Islet precursor cell (in vitro differentiated cells): ENCODE measurements around the gene POU2F1.
A peak's percentile ranks its signal among the peaks of the same experiment; 100 is the strongest.

Source experiments
- DNase-seq: peaks from one replicate; pipeline ENCODE4 v3.0.0-alpha.2; 2018

POU2F1 gene

DNA sequence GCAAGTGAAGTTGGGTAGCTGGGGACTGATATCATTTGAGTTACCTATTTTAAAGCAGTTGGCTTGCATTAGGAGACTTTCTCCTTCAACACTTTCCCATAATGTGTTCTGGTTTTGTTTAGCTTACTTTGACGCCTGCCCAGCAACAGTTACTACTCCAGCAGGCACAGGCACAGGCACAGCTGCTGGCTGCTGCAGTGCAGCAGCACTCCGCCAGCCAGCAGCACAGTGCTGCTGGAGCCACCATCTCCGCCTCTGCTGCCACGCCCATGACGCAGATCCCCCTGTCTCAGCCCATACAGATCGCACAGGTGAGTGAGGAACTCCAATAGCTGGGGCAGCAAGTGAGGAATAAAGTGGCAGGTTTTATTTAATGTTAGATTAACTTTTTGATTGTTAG, 153.3 kb downstream of the POU2F1 start:
- DNase-seq: peak; percentile 57

DNA sequence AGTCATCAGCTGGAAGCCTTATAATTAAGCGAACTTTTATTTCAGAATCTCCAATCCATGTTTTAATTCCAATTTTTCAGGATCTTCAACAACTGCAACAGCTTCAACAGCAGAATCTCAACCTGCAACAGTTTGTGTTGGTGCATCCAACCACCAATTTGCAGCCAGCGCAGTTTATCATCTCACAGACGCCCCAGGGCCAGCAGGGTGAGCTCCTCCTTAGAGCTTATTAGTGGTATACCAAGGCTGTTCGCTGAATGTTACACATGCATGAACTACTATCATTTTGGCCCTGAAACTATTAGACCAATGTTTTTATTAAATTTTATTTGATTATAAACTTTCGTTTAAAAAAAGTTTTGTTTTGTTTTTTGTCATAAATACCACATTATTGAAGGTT, 155.3 kb downstream of the POU2F1 start:
- DNase-seq: no peak

DNA sequence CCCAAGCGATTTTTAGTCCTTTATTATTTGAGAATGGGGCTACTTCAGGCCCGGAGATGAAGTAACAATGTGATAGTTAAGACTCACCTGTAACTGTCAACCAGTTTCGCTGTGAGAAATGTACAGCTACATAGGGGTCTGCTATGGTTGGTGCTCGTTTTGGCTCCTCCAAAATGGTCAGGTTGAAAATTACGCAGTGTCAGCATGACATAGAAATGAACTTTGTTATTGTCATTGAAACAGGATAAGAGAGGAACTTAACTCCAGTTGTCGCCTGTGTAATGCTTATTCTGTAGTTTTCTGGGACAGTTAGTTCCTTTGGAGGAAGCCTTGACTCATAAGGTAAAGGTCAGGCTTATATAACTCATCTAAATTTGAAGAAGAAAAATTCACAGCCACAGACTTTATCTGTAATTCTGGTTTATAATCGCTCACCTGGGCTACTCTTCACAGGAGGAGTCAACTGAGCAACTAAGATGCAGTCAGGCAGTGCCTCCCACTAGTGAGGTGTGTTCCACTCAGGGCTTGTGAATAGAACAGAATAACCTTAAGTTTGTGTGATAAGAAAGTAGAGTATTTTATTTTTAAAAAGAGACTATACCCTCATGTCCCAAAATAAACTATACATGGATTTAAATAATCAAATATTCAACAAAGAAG, 166.7 kb downstream of the POU2F1 start:
- DNase-seq: no peak

DNA sequence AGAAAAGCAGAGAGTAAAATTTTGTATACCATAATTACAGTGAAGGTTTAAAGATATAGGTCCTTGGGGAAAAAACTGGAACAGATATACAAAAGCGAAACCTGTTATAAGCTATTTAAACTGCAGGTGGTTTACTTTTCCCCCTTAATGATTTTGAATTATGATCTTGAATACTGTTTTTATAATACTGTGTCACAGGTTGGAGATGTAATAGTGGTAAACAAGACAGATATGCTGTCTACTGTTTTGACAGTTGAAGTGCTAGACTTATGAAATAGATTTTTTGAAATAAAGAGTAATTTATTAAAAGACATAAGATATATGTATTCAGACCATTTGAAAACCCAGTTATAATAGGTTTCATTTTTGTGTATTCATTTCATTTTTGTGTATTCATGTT, 168.3 kb downstream of the POU2F1 start:
- no peak for DNase-seq

DNA sequence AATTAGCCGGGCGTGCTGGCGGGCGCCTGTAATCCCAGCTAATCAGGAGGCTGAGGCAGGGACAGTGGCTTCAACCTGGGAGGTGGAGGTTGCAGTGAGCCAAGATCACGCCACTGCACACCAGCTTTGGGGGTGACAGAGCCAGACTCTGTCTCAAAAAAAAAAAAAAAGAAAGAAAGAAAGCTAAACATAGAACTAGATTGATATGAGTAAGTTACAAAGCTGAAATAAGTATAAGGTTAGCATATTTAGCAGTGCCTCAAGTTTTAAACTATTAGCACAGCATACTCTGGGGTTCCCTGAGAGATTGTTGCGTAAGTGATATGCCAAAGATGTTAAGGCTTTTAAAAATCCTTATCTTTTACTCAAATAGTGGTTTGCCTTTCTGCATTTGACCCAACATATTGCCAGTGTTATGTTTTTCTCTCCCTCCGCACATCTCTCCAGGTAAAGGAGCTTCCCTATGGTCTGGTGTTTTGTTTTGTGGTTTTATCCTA, 171.6 kb downstream of the POU2F1 start:
- no peak for DNase-seq

DNA sequence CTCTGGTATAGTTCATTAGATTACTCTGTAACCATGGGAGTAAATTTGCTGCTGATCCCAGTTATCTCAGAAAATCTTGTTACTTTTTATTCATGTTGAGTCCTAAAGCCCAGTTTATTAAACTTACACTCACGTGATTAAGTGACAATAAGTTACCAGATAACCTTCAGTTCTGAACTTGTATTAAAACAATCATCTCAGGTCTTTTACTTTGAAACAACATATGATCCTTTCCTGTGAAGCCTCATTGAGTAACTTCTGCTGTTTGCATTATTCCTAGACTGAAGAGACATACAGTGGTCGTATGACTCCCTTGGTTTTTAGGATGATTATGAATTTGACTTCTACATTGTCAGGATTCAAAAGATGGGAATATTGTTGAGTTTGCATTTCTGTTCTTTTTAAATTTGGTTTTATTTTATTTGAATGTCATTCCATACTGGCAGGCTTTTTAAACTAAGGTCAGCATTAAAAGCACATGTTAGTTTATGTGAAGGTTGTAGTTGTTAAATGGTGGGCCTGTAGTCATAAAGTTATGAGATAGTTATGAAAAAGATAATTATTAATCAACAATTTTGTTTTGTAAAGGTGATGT, 179.8 kb downstream of the POU2F1 start:
- DNase-seq: no peak

DNA sequence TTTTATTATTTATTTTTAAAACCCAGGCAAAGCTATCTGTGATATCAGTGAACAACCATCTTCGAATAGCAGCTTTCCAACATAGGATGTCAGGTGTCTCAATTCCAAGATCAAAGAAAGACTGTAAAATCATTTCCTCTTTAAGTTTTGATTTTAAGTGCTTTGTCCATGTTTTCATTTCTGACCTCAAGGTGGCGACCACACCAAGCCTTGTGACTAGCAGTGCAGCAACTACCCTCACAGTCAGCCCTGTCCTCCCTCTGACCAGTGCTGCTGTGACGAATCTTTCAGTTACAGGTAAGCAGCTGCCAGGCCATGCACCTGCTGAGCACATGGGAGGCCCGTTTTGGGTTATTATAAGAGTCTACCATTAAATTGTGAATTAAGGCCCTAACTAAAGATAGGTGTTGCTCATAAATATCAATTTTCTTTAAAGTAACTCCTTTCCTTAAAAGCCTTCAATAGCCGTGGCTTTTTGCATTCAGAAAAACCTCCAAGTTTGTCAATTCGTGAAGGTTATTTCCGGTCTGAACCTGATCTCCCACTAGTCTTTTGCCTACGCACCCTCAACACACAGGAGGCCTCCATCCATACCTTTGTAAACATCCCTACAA, 180.7 kb downstream of the POU2F1 start:
- DNase-seq: peak; percentile 76

DNA sequence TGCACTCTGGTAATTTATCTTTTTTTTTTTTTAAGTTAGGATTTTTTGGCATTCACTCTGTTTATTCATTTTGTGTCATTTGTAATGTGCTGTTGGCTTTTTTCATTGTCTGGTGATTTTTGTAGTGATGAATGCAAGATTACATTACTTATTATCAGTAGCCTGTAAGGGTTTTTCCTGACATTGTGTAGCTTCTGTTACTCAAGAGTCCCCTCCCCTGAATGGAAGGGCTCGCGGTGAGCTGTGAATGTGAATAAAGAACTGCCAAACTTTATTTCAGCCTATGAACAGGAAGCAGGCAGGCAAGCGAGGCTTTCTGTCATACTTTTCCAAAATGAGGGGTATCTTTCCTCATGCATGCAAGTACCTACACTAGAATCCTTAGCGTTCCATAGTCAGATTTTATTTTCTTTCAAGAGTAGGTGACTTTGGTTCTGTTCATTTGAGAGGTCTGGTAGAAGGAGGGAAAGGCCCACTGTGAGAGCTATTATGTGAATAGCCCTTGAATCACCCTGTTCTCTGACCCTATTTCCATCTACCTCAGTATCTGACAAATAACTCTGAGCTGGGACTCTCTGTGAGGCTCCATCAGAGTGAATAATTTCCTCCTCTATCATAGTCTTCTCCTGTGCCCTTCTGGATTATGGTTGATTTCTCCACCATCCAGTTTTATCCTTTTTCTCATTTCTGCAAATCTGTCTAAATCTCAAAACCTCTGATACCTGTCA, 183.6 kb downstream of the POU2F1 start:
- DNase-seq: no peak

DNA sequence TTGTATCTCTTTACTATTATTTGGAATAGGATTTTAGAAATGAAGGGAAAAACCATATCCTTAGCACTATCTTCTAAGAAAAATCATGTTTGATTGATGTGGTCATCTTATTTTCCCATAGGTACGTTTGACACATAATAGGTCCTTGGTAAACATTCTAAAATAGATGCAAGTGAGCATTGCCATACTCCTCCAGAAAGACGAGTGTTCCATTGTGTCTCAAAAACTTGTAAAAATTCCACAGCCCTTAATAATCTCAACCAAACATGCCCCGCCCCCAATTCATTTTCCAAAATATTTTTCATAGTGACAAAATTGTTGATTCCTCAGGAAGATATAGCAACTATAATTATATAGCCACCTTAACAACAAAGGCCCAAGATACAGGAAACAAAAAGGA, 184.2 kb downstream of the POU2F1 start:
- DNase-seq: no peak

DNA sequence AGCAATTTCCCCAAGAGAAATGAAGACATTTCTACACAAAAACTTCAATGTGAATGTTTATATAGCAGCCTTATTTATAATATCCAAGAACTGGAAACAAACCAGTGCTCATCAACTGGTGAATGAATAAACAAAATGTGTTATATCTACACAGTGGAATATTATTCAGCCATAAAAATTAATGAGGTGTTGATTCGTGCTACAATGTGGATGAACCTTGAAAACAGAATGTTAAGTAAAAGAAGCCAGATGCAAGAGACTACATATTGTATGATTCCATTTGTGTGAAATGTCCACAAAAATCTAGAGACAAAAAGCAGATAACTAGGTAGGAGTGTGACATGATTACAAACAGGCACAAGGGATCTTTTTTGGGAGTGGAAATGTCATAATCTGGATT, 187.7 kb downstream of the POU2F1 start:
- DNase-seq: no peak

DNA sequence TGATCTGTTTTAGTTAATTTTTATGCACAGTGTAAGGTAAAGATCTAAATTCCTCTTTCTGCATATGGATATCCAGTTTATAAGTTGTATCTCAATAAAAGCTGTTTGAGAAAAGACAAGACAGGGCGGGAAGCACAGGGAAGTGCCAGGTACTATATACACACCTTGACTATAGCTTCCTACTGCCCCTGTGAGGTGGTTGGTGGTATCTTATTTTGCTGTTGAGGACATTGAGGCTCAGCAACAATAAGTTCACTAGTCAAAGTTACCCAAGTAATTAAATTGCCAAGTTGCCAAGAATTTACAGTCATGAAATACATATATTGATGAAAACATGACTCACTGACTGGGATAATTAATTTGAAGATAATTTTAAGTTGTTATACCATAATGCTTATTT, 188.5 kb downstream of the POU2F1 start:
- no peak for DNase-seq

DNA sequence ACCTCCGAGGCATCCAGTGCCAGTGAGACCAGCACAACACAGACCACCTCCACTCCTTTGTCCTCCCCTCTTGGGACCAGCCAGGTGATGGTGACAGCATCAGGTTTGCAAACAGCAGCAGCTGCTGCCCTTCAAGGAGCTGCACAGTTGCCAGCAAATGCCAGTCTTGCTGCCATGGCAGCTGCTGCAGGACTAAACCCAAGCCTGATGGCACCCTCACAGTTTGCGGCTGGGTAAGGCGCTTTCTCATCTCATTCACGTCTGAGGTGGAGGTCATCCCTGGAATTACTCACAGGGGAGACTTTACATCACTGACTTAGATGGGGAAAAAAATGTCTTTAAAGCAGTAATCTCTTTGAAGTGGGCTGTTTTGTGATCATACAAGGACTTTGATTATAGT, 191.4 kb downstream of the POU2F1 start:
- DNase-seq: no peak

DNA sequence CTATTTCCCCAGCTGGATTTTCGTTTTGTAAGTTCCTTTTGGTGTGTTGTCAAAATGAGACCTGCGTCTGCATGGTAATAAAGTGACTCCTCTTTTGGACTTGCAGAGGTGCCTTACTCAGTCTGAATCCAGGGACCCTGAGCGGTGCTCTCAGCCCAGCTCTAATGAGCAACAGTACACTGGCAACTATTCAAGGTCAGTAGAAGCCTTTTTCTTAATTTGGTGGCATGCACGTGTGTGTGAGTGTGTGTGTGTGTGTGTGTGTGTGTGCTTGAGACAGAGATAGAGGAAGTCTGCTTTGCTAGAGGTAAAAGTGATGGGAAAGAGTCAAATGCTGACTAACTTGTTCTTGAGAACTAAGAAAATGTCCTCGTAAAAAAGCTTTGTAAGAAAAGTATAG, 192.2 kb downstream of the POU2F1 start:
- no peak for DNase-seq

DNA sequence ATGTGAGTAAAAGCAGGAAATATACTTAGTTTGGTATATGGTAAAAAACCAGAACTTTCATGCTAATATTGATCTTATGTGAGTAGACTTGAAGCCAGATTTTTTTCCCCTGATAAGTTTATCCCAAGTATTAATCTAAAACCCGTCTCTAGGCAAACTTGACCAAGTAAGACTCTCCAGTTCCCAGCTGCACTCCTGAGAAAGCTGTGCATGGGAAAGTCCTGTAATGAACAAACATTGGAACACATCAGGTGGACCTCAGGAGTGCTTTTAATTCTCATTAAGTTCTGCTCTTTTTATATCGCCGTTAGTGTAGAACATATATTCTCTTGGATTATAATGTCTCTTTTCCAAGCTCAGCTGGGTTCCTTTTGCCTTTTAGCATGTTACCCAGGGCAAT, 192.6 kb downstream of the POU2F1 start:
- DNase-seq: no peak

DNA sequence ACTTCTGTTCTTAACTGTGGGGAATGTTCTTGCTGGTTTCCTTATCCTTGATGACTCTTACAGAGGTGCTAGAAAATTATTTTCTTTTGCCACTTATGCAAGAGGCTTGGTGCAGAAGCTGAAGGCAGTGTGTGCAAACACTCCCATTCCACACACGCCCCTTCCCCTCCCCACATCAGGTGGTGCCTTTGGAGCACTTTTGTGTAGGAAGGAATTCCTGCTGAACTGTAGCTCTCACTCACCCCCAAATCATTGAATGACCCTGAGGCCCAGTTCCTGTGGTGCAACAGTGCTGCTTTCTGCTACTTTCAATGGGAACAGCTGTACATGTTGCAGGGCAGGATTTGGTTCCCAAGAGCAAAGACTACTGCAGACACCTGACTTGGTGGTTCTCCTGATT, 195.8 kb downstream of the POU2F1 start:
- DNase-seq: no peak

DNA sequence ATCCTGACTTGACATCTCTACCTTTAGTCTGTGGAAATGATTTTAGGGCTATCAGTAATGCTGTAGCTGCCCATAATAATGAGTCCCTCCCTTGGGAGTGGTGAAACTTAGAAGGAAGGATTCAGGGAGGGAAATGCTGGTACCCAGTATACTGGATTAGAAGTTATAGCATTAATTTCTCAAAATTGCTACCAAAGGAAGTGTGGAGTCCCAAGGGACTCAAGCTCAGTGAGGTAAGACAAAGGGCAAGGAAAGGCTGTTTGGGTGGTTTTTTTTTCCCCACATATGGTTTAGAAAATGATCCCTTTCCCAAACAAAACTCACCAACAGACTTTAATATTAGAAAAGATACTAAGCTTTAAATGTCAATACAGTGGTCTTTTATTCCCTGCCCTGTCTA, 197.7 kb downstream of the POU2F1 start:
- no peak for DNase-seq

DNA sequence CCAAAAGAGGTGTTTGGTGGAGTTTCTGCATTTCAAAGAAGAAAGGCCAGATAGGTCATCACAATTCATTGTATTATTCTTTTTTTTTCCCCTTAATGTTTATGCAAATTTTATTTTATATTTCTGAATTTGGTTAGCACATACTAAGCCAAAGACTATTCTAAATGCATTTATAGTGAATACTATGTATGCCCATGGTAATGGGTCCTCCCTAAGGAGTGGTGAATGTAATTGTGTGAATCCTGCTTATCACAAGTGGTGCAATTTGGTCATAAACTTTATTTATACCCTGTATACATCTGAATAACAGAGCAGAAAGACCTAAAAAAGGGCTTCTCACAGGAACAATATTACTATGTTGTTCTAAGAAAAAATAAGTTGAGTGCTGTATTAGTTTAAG, 198.6 kb downstream of the POU2F1 start:
- no peak for DNase-seq

DNA sequence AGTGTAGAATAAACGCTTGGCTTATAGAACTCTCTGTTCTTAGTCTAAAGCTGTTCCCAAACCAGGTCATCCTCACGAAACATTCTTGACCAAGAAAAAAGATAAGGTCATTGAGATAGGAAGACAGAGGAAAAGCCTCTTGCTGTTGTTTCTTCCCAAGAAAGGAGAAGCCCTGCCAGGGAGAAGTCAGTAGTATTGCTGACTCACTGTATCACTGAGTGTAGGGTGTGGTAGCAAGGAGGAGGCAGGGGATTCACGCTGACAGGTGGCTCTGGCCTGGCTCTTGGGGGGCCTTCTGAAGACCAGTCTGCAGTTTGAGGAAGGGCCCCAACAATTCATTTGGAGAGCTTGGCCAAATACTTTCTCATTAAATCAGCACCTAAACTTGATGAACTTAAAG, 199.8 kb downstream of the POU2F1 start:
- DNase-seq: peak; percentile 54

DNA sequence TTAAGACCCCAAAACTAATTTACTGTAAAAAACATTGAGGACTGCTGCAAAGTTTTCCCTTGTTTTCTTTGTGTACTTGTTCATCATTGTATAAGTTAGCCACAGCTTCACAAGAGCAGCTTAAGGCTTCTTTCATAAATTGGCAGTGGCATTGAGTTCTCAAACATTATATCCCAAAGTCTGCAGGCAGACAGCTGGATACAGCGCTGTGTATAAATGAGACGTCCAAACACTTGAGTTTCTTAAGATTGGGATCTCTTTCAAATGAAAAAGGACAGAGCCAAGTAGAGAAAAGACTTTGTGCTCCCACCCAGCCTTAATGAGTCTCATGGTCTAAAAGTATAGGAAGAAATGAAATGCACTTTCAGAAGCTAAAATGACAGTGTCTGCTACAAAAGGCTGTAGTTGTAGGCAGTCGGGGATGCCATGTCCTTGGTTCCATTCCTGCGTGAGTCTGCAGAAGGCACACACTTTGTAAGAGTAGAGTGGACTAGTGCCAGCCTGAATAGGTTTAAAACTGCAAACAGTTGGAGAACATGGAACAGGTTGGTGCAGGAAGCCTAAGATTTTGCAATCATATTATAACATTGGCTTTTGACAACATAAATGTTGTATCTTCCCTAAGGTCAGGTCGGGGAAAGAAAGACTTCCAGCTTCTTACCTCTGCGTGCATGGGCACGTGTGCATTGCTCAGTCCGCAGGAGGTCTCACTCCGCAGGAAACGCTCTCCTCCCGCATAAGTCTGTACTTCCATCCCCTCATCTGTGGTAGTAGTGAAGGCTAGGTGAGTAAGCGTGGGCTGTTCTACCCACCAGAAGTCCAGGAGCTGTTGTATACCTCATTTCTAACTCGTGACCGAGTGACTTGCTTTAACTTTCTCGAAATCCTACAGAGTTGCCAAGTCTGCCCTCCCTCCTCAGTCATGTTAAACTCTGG, 203.3 kb downstream of the POU2F1 start:
- peak; percentile 36 for DNase-seq

DNA sequence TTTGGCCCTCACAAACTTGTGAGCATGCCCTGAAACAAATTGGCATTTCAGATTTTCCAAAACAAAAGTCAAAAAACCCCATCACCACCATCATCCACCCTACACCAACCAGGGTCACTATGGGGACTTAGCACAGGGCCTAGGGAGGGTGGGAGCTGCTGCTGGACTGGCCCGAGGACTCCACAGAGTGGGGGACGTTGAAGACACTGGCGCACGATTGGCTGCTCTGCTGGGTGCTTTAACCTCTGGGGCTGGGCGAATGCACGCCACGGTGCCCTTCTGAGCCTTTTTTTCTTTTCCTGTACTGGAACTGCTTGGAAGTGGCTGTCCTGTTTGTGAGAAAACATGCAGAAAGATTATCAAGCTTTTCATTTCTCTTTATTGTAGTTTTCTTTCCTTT, 204.8 kb downstream of the POU2F1 start:
- peak; percentile 30 for DNase-seq

DNA sequence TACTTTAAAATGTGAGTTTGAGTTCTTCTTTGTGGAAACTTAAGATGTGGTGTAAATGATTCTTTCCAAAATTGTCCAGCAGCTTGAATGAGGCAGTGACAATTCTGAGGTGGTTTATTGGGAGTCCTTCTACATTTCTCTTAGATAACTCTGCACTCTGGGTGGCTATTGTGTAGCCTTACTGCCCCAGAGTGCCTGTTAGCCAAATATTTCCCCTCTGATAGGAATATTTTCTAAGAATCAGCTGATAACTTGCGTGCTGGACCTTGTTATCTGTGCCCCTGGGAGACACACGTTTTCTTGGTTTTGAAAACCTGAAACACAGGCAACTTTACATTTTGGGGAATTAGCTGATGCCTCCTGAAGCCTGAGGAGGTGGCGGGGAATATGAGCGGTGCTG, 206.0 kb downstream of the POU2F1 start:
- no peak for DNase-seq

DNA sequence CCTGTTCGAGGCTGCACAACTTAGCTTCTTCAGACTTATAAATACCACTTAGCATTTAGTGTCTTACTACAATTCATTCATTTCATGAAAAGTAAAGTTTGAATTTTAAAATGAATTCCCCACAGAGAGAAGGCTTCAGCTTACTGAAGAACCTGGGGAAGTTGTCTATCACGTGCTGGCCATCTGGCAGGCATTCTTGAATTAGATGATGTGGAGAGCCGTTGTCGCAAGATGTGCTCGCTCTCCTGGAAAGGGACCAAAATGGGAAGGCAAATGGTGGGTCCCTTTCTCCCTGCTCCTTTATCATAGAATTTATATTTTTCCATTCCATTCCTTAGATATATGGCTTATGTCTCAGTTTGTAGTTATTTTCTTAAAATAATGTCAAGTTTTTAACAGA, 207.2 kb downstream of the POU2F1 start:
- no peak for DNase-seq

DNA sequence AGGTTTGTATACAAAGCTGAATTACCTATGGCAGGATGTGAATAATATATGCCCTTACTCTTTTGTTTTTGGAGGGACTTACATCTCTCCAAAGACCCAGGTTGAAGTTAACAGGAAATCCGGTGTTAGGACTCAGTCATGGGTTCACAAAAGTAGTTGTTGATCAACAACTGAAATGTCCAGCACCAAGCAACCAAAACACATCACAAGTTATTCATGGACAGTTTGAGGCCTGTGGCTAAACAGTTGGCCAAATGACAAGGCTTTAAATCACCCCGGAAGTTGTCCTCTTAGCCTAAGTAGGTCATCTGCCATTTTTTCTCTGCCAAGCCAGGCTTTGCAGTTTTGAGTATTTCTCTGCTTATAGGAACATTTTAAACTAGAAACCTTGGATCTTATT, 207.7 kb downstream of the POU2F1 start:
- DNase-seq: no peak
